ENCODE data around the gene SLC37A4. TPM values are rescaled to one million over a fixed set of nuclear protein-coding genes. Genes with fewer than 3 reads are reported as not detected.
A peak's percentile ranks its signal among the peaks of the same experiment; 100 is the strongest.

The SLC37A4 gene
- total RNA-seq, 1 experiment from 2014 or later: 10.0 TPM

- no TSS peak for BruUV-seq (replicated peaks)
Measured at GRCh38 chr11:119025099-119025473, 5.6 kb downstream of the SLC37A4 start.

DNA sequence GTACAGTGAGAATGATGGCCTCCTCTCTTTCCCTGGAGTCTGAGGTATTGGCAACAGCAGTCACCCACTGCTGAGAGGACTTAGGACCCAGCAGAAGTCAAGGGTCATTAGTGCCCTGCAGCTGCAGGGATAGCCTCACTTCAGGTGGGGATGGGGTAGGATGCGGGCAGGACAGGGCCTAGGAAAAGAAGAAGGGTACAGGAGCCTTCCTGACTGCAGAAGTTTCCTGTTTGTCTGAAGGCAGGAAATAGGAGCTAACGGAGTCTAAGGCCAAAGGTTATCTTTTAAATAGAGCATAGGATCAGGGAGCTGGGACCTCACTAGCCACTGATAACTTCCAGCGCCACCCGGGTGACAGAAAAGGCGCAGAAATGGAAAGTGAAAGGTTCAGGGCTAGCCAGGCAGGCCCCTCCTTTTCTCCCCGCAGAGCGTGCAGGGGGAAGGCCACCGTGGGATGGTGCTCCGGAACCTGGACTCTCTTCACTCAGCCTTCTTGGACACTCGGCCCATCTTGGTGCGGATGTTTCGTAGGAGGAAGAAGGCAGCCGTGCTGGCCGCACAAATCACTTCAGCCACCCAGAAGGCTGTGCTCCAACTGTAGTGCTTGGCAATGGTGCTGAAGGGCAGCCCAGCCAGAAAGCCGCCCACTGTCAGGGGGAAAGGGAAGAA lies 6.1 kb downstream of the SLC37A4 start:
- no peak for TF ChIP-seq CTCF (IDR thresholded peaks at IDR 0.05; ENCODE audit: unreplicated experiment)
- ChIA-PET POLR2A (interaction anchor here (1.0 to 1.6 kb wide), 2 partner anchors 9 to 96 kb away, joined by 4 read pairs; no protein-coding TSS in a partner anchor), CTCF (interaction anchor here (1.2 kb wide), 1 partner anchor 10 kb away, joined by 3 read pairs; no protein-coding TSS in a partner anchor)
- intact Hi-C loops (cut with micrococcal nuclease): no loop called here
- peaks cover 51% of the 10 kb centered on the region for H3K36me3 Mint-ChIP-seq (ENCODE audit: insufficient read depth, unreplicated experiment)
- H3K27me3 Mint-ChIP-seq (ENCODE audit: insufficient read depth, unreplicated experiment): no peaks in the 10 kb centered on the region
- DNase-seq (ENCODE audit: unreplicated experiment): no peak
- H3K4me1 Mint-ChIP-seq (ENCODE audit: insufficient read depth, unreplicated experiment): peaks cover 16% of the 10 kb centered on the region
- H3K27ac Mint-ChIP-seq (ENCODE audit: low read depth, unreplicated experiment): no peak overlapping the region
- no peak overlapping the region for H3K4me3 Mint-ChIP-seq (ENCODE audit: unreplicated experiment)
- H3K9me3 Mint-ChIP-seq (ENCODE audit: unreplicated experiment): no peaks in the 10 kb centered on the region
- no TSS peak for BruUV-seq (replicated peaks)

More at GRCh38 chr11:119025099-119025473, 5.6 kb downstream of the SLC37A4 start:
- POLR2A ChIA-PET: interaction anchor here (1.0 kb wide), 1 partner anchor 95 kb away, joined by 4 read pairs; no protein-coding TSS in a partner anchor
- Mint-ChIP-seq H3K36me3 (ENCODE audit: insufficient read depth, unreplicated experiment) (peaks cover 47% of the 10 kb centered on the region), H3K27ac (ENCODE audit: low read depth, unreplicated experiment) (no peak overlapping the region), H3K27me3 (ENCODE audit: insufficient read depth, unreplicated experiment) (no peaks in the 10 kb centered on the region), H3K4me3 (ENCODE audit: unreplicated experiment) (no peak overlapping the region), H3K9me3 (ENCODE audit: unreplicated experiment) (no peaks in the 10 kb centered on the region), H3K4me1 (ENCODE audit: insufficient read depth, unreplicated experiment) (peaks cover 17% of the 10 kb centered on the region)
- DNase-seq (ENCODE audit: unreplicated experiment): no peak
- CTCF ChIA-PET: interaction anchor here (1.2 kb wide), 1 partner anchor 11 kb away, joined by 3 read pairs; no protein-coding TSS in a partner anchor
- intact Hi-C loops (cut with micrococcal nuclease): no loop called here
- no peak for TF ChIP-seq CTCF (IDR thresholded peaks at IDR 0.05; ENCODE audit: unreplicated experiment)

DNA sequence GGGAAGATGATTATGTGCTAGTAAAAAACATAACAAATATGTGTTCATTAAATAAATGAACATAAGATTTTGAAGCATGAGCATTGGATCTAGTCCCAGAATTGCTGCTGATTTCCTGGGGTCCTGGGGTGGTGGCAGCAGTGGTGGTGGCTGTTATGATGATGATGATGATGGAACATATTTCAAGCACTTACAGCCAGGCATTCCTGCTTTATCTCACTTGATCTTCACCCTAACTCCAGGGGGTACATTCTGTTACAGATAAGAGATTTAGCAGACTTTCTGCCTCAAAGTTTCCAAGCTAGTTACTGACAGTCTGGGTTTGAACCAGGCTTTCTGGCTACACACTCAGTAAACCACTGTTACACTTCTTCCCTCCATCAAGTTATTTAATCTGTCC lies 6.9 kb downstream of the SLC37A4 start:
- no peak overlapping the region for H3K4me3 Mint-ChIP-seq (ENCODE audit: unreplicated experiment)
- ChIA-PET POLR2A (interaction anchor here (0.7 to 1.6 kb wide), 3 partner anchors 8 to 96 kb away, joined by 4 to 5 read pairs (median 4); no protein-coding TSS in a partner anchor), CTCF (interaction anchor here (0.6 to 0.9 kb wide), 3 partner anchors 8 to 115 kb away, joined by 3 to 5 read pairs (median 3); no protein-coding TSS in a partner anchor)
- H3K4me1 Mint-ChIP-seq (ENCODE audit: insufficient read depth, unreplicated experiment): peaks cover 8% of the 10 kb centered on the region
- H3K27me3 Mint-ChIP-seq (ENCODE audit: insufficient read depth, unreplicated experiment): no peaks in the 10 kb centered on the region
- H3K9me3 Mint-ChIP-seq (ENCODE audit: unreplicated experiment): no peaks in the 10 kb centered on the region
- H3K36me3 Mint-ChIP-seq (ENCODE audit: insufficient read depth, unreplicated experiment): peaks cover 51% of the 10 kb centered on the region
- no peak for DNase-seq (ENCODE audit: unreplicated experiment)
- TF ChIP-seq CTCF (IDR thresholded peaks at IDR 0.05; ENCODE audit: unreplicated experiment): no peak
- intact Hi-C loops (cut with micrococcal nuclease): no loop called here
- BruUV-seq (replicated peaks): no TSS peak
- peak overlapping the region; percentile 36 for H3K27ac Mint-ChIP-seq (ENCODE audit: low read depth, unreplicated experiment)

GRCh38 chr11:119021631-119022030 lies 9.0 kb downstream of the SLC37A4 start:
- BruUV-seq (replicated peaks): no TSS peak
- no peak overlapping the region for H3K27ac Mint-ChIP-seq (ENCODE audit: low read depth, unreplicated experiment)
- H3K9me3 Mint-ChIP-seq (ENCODE audit: unreplicated experiment): no peaks in the 10 kb centered on the region
- H3K27me3 Mint-ChIP-seq (ENCODE audit: insufficient read depth, unreplicated experiment): no peaks in the 10 kb centered on the region
- no peak overlapping the region for H3K4me3 Mint-ChIP-seq (ENCODE audit: unreplicated experiment)
- peaks cover 69% of the 10 kb centered on the region for H3K36me3 Mint-ChIP-seq (ENCODE audit: insufficient read depth, unreplicated experiment)
- ChIA-PET POLR2A (interaction anchor here (1.1 to 15.1 kb wide), 3 partner anchors 10 to 81 kb away, joined by 3 to 286 read pairs (median 3); partner anchors contain the start of gene CENATAC), CTCF (interaction anchor here (0.6 to 1.4 kb wide), 3 partner anchors 9 to 99 kb away, joined by 3 to 6 read pairs (median 3); no protein-coding TSS in a partner anchor)
- DNase-seq (ENCODE audit: unreplicated experiment): no peak
- no peak for TF ChIP-seq CTCF (IDR thresholded peaks at IDR 0.05; ENCODE audit: unreplicated experiment)
- intact Hi-C loops (cut with micrococcal nuclease): no loop called here
- peaks cover 7% of the 10 kb centered on the region for H3K4me1 Mint-ChIP-seq (ENCODE audit: insufficient read depth, unreplicated experiment)
